ENCODE data around the gene KIFC1.
A peak's percentile ranks its signal among the peaks of the same experiment; 100 is the strongest.

KIFC1 gene

GRCh38 chr6:33452496-33452895 is 60.9 kb downstream of the KIFC1 start:
- DNase-seq (ENCODE audit: insufficient read length, low spot score), result peak; percentile 22
- TF ChIP-seq TAF1 (IDR thresholded peaks at IDR 0.05; ENCODE audit: low read depth, low read length) (no peak), POLR2AphosphoS5 (IDR thresholded peaks at IDR 0.05; ENCODE audit: low read depth, low read length) (no peak), POU2F2 (IDR thresholded peaks at IDR 0.05; ENCODE audit: low read depth, low read length) (no peak), POLR2A (IDR thresholded peaks at IDR 0.05; ENCODE audit: low read depth, low read length) (no peak)
- FAIRE-seq, result no peak

GRCh38 chr6:33453393-33454008 is 61.9 kb downstream of the KIFC1 start:
- DNase-seq (ENCODE audit: insufficient read length, low spot score), result peak; percentile 25
- FAIRE-seq, result no peak
- no peak for TF ChIP-seq POLR2A (IDR thresholded peaks at IDR 0.05; ENCODE audit: low read depth, low read length)
- TF ChIP-seq PAX5 (IDR thresholded peaks at IDR 0.05; ENCODE audit: insufficient read depth, low read length, severe bottlenecking), result no peak
- TF ChIP-seq TAF1 (IDR thresholded peaks at IDR 0.05; ENCODE audit: low read depth, low read length), result no peak
- no peak for TF ChIP-seq POU2F2 (IDR thresholded peaks at IDR 0.05; ENCODE audit: low read depth, low read length)
- no peak for TF ChIP-seq POLR2AphosphoS5 (IDR thresholded peaks at IDR 0.05; ENCODE audit: low read depth, low read length)
- TF ChIP-seq SPI1 (IDR thresholded peaks at IDR 0.05; ENCODE audit: low read depth, low read length), result no peak

GRCh38 chr6:33454009-33454946 is 62.7 kb downstream of the KIFC1 start, which contains the start of gene ZBTB9:
Gene ZBTB9 (plus strand): TSS chr6:33454576. CDS start chr6:33455101, 525 bp downstream.
- DNase-seq (ENCODE audit: insufficient read length, low spot score) (peak; percentile 99), FAIRE-seq (peak; percentile 99)
- TF ChIP-seq TAF1 (IDR thresholded peaks at IDR 0.05; ENCODE audit: low read depth, low read length), result peak; percentile 60
- no peak for TF ChIP-seq POU2F2 (IDR thresholded peaks at IDR 0.05; ENCODE audit: low read depth, low read length)
- TF ChIP-seq POLR2A (IDR thresholded peaks at IDR 0.05; ENCODE audit: low read depth, low read length), result peak; percentile 87
- no peak for TF ChIP-seq PAX5 (IDR thresholded peaks at IDR 0.05; ENCODE audit: insufficient read depth, low read length, severe bottlenecking)
- TF ChIP-seq POLR2AphosphoS5 (IDR thresholded peaks at IDR 0.05; ENCODE audit: low read depth, low read length), result no peak; the same call in 1 of the 2 replicates
- TF ChIP-seq SPI1 (IDR thresholded peaks at IDR 0.05; ENCODE audit: low read depth, low read length), result no peak

- DNase-seq (ENCODE audit: insufficient read length, low spot score), result no peak
- no peak for FAIRE-seq
- TF ChIP-seq POLR2AphosphoS5 (IDR thresholded peaks at IDR 0.05; ENCODE audit: low read depth, low read length) (no peak), SPI1 (IDR thresholded peaks at IDR 0.05; ENCODE audit: low read depth, low read length) (no peak), POLR2A (IDR thresholded peaks at IDR 0.05; ENCODE audit: low read depth, low read length) (no peak), POU2F2 (IDR thresholded peaks at IDR 0.05; ENCODE audit: low read depth, low read length) (no peak), PAX5 (IDR thresholded peaks at IDR 0.05; ENCODE audit: insufficient read depth, low read length, severe bottlenecking) (no peak)
Measured at GRCh38 chr6:33455051-33455450, 63.4 kb downstream of the KIFC1 start.

- FAIRE-seq (no peak), DNase-seq (ENCODE audit: insufficient read length, low spot score) (no peak)
- TF ChIP-seq PAX5 (IDR thresholded peaks at IDR 0.05; ENCODE audit: insufficient read depth, low read length, severe bottlenecking) (no peak), POLR2AphosphoS5 (IDR thresholded peaks at IDR 0.05; ENCODE audit: low read depth, low read length) (no peak), POLR2A (IDR thresholded peaks at IDR 0.05; ENCODE audit: low read depth, low read length) (no peak), POU2F2 (IDR thresholded peaks at IDR 0.05; ENCODE audit: low read depth, low read length) (no peak)
Measured at GRCh38 chr6:33456156-33456555, 64.5 kb downstream of the KIFC1 start.

GRCh38 chr6:33458676-33459075 is 67.1 kb downstream of the KIFC1 start:
- FAIRE-seq, result no peak
- no peak for DNase-seq (ENCODE audit: insufficient read length, low spot score)
- no peak for TF ChIP-seq POU2F2 (IDR thresholded peaks at IDR 0.05; ENCODE audit: low read depth, low read length)
- no peak for TF ChIP-seq PAX5 (IDR thresholded peaks at IDR 0.05; ENCODE audit: insufficient read depth, low read length, severe bottlenecking)
- no peak for TF ChIP-seq POLR2A (IDR thresholded peaks at IDR 0.05; ENCODE audit: low read depth, low read length)
- TF ChIP-seq POLR2AphosphoS5 (IDR thresholded peaks at IDR 0.05; ENCODE audit: low read depth, low read length), result no peak
- TF ChIP-seq SPI1 (IDR thresholded peaks at IDR 0.05; ENCODE audit: low read depth, low read length), result no peak
- no peak for TF ChIP-seq TAF1 (IDR thresholded peaks at IDR 0.05; ENCODE audit: low read depth, low read length)

- TF ChIP-seq POU2F2 (IDR thresholded peaks at IDR 0.05; ENCODE audit: low read depth, low read length) (no peak), PAX5 (IDR thresholded peaks at IDR 0.05; ENCODE audit: insufficient read depth, low read length, severe bottlenecking) (no peak), TAF1 (IDR thresholded peaks at IDR 0.05; ENCODE audit: low read depth, low read length) (no peak), POLR2AphosphoS5 (IDR thresholded peaks at IDR 0.05; ENCODE audit: low read depth, low read length) (no peak), SPI1 (IDR thresholded peaks at IDR 0.05; ENCODE audit: low read depth, low read length) (no peak), POLR2A (IDR thresholded peaks at IDR 0.05; ENCODE audit: low read depth, low read length) (no peak)
- DNase-seq (ENCODE audit: insufficient read length, low spot score) (no peak), FAIRE-seq (no peak)
Measured at GRCh38 chr6:33459226-33459625, 67.6 kb downstream of the KIFC1 start.
